HG02970 (cell line): ENCODE data around the gene HK1.
"Not testable (repeated sequence)": the region's sequence is repeated elsewhere in the genome, so short reads cannot be mapped to it uniquely, and the experiment has no call there.

Experiments
- ATAC-seq: cut with Tn5 transposase; IDR thresholded peaks from one replicate; pipeline ENCODE4 v1.9.1; 2021; ENCODE audit warnings: mild to moderate bottlenecking, moderate library complexity, moderate number of reproducible peaks; ENCODE audit not compliant: unreplicated experiment, low FRiP score

HK1 gene

DNA sequence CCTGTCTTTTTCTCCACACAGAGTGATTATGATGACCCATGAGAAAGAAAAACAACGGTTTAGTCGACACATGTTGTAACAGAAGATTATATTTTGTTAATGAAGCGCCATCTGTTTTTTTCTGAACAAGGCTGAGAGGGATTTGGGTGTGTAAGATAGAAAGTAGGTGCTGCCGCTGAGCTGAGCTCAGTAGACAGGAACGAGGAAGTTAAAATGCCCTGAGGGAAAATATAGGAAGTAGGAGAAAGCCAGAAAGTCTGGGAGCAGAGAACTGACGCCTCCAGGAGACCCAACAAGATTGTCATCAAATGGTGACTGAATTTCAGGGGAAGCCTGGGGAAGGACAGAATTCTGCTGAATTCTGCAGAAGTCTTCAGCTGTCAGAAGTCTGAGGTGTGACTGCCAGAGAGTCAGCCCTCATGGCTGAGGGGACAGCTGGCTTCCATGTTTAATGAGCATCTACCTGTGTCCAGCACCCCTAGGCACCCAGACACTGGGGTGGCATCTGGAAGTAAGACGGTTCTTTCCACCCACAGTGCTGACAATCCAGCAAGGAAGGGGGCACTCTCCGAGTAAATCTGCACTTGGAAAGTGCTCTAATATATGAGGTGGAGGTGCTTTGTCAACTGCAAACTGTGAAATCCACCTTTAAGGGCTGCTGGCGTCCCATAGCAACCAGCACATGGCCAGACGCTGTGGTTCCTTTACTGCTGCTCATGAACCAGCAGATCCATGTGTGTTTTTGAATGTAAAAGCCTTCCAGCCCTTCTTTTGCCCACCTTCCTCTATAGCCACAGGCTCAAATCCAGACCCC is 160.4 kb downstream of the HK1 start:
- no peak for ATAC-seq

DNA sequence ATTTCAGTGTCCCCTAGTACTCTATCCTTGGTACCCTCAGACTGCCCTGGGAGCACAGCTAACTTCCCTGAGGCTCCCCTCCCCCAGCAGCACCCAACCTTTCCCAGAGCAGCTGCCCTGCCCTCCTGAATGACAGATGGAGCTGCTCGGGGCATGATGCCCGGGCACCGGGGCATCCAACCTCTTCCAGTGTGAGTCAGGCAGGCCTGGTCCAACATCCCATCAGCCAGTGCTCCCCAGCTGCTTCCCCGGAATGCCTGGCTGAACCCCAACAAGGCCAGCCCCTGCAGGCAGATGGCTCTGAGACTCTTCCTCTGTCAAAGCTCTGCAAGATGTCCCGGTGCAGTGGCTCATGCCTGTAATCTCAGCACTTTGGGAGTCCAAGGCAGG is 161.0 kb downstream of the HK1 start:
- ATAC-seq: no peak

DNA sequence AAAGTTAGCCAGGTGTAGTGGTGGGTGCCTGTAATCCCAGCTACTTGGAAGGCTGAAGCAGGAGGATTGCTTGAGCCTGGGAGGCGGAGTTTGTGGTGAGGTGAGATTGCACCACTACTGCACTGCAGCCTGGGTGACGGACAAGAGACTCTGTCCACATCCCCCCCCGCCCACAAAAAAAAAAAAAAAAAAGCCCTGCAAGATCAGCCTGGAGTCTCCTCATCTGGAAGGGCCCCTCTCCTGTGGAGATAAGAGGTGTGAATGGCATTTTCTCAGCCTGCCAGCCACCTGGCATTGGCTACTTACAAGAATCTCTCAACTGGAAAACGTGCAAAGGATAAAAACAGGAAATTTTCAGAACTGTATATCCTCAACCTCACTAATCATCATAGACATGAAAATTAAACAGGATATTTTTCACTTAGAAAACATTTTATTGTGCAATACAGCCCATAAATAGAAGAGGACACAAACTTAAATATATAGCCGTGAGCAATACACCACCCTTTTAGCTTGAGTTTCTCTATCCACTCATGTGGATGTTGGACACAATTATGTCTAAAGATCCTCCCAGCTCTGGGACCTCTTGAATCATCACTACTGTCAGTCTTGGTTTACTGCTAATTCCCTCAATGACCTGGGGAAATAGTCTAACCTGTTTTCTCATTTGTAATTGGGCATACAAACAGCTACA is 161.7 kb downstream of the HK1 start:
- no peak for ATAC-seq

DNA sequence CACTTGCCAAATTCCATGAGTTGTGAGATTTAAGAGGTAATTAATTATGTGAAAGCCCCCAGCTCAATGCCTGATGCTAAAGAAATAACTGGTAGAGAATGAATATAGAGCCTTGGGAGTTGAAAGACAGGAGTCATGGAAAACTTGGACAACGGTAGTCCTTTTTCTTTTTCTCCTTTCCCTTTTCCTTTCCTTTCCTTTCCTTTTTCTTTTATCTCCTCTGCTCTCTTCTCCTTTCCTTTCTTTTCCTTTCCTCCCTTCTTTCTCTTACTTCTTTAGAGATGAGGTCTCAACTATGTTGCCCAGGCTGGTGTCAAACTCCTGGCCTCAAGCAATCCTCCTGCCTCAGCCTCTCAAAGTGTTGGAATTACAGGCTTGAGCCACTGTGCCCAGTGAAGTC is 165.1 kb downstream of the HK1 start:
- no peak for ATAC-seq

DNA sequence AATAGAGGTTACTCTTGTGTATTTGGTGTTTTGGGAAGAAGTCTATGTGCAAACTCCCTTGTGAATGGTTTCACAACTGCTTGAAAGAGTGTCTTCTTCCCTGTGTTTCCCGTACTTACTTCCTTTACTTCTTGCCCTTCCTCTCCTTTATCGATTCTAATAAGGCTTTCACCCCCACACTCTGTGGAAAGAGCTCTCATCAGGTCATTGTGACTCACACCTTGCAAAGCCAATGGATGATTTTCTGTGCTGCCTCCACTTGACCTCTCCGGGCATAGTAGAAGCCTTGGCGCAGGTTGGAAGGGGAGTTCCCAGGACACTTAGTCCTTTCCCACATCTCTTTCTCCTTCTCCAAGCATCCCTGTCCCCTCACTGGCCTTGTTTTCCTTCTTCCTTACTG is 166.7 kb downstream of the HK1 start:
- ATAC-seq: no peak

DNA sequence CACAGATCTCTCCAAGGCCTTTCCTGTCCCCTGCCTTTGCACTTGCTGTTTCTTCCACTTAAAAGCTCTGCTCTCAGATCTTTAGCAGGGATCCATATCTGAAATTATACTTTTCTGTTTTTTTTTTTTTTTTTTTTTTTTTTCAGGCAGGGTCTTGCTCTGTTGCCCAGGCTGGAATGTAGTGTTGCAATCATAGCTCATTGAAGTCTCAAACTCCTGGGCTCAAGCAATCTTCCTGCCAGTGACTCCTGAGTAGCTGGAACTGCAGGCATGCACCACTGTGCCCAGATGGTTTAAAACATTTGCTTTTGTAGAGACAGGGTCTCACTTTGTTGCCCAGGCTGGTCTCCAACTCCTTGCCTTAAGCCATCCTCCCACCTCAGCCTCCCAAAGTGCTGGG is 167.9 kb downstream of the HK1 start:
- no peak for ATAC-seq

DNA sequence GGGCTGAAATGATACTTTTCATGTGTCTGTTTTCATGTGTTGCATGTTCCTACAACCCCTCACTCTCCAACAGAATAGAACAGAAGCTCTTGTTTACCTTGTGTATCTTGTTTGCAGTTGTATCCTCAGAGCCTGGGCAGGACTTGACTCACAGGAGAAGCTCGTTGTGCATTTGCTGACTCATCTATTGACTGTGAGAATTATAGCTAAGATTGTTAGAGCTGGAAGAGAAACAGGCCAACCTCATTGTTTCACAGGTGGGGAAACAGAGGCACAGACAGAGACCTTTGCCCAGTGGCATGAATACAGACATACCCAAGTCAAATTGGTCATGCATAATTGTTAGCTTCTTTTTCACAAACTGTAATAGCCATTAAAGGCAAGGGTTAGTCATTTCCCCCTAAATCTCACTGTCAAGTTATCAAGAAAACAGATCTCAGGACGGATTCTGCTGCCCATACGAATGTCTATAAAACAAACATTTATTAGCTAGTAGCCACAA is 168.4 kb downstream of the HK1 start:
- no peak for ATAC-seq

DNA sequence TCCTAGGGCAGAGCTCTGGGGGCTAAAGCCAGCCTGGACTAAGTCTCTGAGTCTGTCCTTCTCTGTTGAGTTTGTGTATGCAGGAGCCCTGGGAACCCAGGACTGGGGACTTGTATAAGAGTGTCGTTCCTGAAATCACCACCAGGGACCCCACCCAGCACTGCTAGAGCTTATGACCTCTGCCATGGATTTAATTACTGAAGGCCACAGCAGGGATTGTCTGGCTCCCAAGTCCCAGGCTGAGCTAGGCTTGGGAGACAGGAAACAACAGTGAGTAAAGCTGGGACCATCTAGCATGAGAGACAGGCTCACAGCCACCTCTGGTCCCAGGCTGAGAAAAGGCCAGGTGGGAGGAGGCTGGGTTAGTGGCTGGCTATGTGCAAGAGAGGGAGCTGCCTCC is 171.5 kb downstream of the HK1 start:
- no peak for ATAC-seq

DNA sequence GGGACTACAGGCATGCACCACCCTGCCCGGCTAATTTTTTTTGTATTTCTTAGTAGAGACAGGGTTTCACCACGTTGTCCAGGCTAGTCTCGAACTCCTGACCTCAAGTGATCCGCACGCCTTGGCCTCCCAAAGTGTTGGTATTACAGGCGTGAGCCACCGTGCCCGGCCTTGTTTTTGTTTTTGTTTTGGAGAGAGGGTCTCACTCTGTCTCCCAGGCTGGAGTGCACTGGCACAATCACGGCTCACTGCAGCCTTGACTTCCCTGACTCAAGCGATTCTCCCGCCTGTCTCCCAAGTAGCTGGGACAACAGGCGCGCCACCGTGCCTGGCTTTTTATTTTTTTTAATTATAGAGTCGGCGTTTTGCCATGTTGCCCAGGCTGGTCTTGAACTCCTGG is 172.1 kb downstream of the HK1 start:
- ATAC-seq: not testable (repeated sequence)

DNA sequence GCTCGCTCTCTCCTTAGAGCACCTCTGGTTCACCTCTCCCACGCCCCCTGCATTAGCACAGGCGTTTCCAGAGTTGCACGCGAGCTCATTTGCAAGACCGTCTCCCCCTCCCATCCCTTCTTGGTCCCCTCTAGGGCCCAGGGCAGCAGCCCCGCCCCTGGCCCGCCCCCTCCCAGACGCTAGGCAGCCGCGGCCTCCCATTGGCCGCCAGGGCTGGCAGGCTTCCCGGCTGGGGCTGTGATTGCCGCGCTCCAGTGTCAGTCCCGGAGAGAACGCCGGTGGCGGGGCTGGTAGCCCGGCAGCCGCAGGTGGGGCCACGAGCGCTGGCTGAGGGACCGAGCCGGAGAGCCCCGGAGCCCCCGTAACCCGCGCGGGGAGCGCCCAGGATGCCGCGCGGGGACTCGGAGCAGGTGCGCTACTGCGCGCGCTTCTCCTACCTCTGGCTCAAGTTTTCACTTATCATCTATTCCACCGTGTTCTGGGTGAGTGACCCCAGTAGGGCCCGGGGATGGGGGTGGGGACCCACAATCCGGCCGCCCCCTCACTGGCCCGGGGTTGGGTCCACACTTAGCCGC is 173.0 kb downstream of the HK1 start, which contains the start of gene TSPAN15:
TSS of gene TSPAN15 (plus strand) at position 257 of the 575 bp plus-strand sequence. CDS start at position 387, 130 bp downstream.
- ATAC-seq: no peak
